Transverse colon (tissue), 4 donors: Measurements from ENCODE around the gene NTRK3. TPM values are rescaled to one million over a fixed set of nuclear protein-coding genes. Genes with fewer than 3 reads are reported as not detected.
A peak's percentile ranks its signal among the peaks of the same experiment; 100 is the strongest.

Source experiments
- DNase-seq: peaks from one replicate; pipeline ENCODE4 v3.0.0-alpha.2; 2019
- H3K27ac ChIP-seq, 4 donors: fragments of 200-600 bp; sonication (generic); 2 replicates each; pipeline ENCODE4 v1.5.1; 2016 to 2018; ENCODE audit warnings: inconsistent platforms in 4 of 4
- H3K27me3 ChIP-seq: fragments of 200-600 bp; sonication (generic); 2 replicates; pipeline ENCODE4 v1.5.1; 2017; ENCODE audit warnings: inconsistent platforms
- H3K36me3 ChIP-seq, 4 donors: fragments of 200-600 bp; sonication (generic); 2 replicates each; pipeline ENCODE4 v1.5.1; 2017 to 2019; ENCODE audit warnings: inconsistent platforms in 4 of 4
- H3K4me1 ChIP-seq, 4 donors: fragments of 200-600 bp; sonication (generic); 2 replicates each; pipeline ENCODE4 v1.5.1; 2017 to 2020; ENCODE audit warnings: inconsistent platforms in 4 of 4
- H3K4me3 ChIP-seq, 4 donors: fragments of 200-600 bp; sonication (generic); 1 replicate in 1 of 4; 2 replicates in 3 of 4; pipeline versions ENCODE4 v1.5.1 to v1.6.1; 2017 to 2019; ENCODE audit warnings: inconsistent platforms in 4 of 4
- H3K9me3 ChIP-seq, 2 donors: fragments of 200-600 bp; sonication (generic); 2 replicates each; pipeline ENCODE4 v1.5.1; 2017 to 2019; ENCODE audit warnings: inconsistent platforms in 2 of 2
- EP300 ChIP-seq: sonication (generic); formaldehyde crosslinking; IDR thresholded peaks from one replicate; pipeline ENCODE4 v1.6.1; 2017; ENCODE audit warnings: antibody characterized with exemption, low read depth
- POLR2A ChIP-seq: fragments of 450-650 bp; IDR thresholded peaks from one replicate; pipeline ENCODE4 v1.6.1; 2016; ENCODE audit warnings: antibody characterized with exemption, mild to moderate bottlenecking, moderate library complexity
- POLR2AphosphoS5 ChIP-seq, 3 donors: sonication (generic); formaldehyde crosslinking; IDR thresholded peaks; one replicate each; pipeline ENCODE4 v1.6.1; 2016; ENCODE audit warnings: antibody characterized with exemption in 3 of 3
- WGBS, 2 donors: methylation state at CpG; one replicate each; pipeline ENCODE4 v1.1.5; 2018; ENCODE audit warnings: low coverage in 1 of 2; 5-methylcytosine and 5-hydroxymethylcytosine counted together
- in situ Hi-C, 4 donors: fragments of 200-750 bp; cut with MboI; loops; one replicate each; pipeline versions ENCODE4 v1.15.0 to v1.15.1; 2017; ENCODE audit warnings: low sequenced_read_pairs in 3 of 4, low pct_ligation_motif_present in 1 of 4, low pct_unique_long_range_greater_than_20kb in 1 of 4
- intact Hi-C: fragments of 100-400 bp; cut with DNase I; formaldehyde crosslinking; loops from one replicate; pipeline ENCODE4 v1.15.1; 2023; ENCODE audit warnings: low total_unique reads
- total RNA-seq, 4 donors: library from RNA; depleted of rRNA; stranded (reverse); fragments of >200 nt; gene quantifications; one replicate each; pipeline ENCODE4 v1.1.0, GENCODE V29; 2016
- TF ChIP-seq, protein P1 (sequence below), 5 experiments: fragments of 200-600 bp in 3 of 5; fragments of 450-650 bp in 2 of 5; sonication (generic) in 3 of 5; IDR thresholded peaks; 1 replicate in 2 of 5; 2 replicates in 3 of 5; pipeline ENCODE4 v1.5.1; 2016 to 2017; ENCODE audit warnings: antibody characterized with exemption in 5 of 5, inconsistent platforms in 3 of 5, mild to moderate bottlenecking in 2 of 5, moderate library complexity in 1 of 5

NTRK3 gene
- total RNA-seq, 4 donors from 2014 or later: 1.1 to 2.8 (median 2.4) TPM

DNA sequence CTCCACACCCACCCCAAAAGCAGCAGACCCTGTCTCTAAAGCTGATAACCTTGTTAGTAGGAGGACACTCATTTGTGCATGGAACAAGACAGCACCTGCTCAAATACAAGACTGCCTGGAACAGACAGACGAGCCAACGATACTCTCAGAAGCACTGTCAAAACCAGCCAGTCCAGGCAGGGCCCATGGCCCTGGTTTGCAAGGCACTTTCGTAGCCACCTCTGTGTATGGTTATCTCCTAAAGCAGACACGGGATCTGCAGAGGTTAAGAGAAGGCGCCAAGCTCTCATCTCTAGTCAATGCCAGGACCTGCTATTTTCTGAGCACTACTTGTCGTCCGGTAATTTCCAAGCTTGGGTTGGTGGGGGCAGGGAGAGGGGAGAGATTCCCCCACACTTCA is 10.5 kb downstream of the NTRK3 start:
- WGBS, 2 donors: 80% methylated on average over 7 of the region's 7 CpGs; no CpG with 5 or more reads in 1 of the 2 donors
- Histone ChIP-seq H3K27me3 (peaks cover 15% of the 10 kb centered on the region), H3K4me1 (peaks cover 0 to 8% (median 1%) of the 10 kb centered on the region in 4 donors), H3K9me3 (no peaks in the 10 kb centered on the region), H3K4me3 (no peak overlapping the region), H3K27ac (no peak overlapping the region), H3K36me3 (no peaks in the 10 kb centered on the region)
- in situ Hi-C loops (no loop called here), intact Hi-C loops (no loop called here)
- TF ChIP-seq POLR2AphosphoS5 (IDR thresholded peaks at IDR 0.05) (no peak), POLR2A (no peak), EP300 (no peak)
- TF ChIP-seq, protein P1, sequence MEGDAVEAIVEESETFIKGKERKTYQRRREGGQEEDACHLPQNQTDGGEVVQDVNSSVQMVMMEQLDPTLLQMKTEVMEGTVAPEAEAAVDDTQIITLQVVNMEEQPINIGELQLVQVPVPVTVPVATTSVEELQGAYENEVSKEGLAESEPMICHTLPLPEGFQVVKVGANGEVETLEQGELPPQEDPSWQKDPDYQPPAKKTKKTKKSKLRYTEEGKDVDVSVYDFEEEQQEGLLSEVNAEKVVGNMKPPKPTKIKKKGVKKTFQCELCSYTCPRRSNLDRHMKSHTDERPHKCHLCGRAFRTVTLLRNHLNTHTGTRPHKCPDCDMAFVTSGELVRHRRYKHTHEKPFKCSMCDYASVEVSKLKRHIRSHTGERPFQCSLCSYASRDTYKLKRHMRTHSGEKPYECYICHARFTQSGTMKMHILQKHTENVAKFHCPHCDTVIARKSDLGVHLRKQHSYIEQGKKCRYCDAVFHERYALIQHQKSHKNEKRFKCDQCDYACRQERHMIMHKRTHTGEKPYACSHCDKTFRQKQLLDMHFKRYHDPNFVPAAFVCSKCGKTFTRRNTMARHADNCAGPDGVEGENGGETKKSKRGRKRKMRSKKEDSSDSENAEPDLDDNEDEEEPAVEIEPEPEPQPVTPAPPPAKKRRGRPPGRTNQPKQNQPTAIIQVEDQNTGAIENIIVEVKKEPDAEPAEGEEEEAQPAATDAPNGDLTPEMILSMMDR (IDR thresholded peaks at IDR 0.05): no peak
- DNase-seq: no peak

DNA sequence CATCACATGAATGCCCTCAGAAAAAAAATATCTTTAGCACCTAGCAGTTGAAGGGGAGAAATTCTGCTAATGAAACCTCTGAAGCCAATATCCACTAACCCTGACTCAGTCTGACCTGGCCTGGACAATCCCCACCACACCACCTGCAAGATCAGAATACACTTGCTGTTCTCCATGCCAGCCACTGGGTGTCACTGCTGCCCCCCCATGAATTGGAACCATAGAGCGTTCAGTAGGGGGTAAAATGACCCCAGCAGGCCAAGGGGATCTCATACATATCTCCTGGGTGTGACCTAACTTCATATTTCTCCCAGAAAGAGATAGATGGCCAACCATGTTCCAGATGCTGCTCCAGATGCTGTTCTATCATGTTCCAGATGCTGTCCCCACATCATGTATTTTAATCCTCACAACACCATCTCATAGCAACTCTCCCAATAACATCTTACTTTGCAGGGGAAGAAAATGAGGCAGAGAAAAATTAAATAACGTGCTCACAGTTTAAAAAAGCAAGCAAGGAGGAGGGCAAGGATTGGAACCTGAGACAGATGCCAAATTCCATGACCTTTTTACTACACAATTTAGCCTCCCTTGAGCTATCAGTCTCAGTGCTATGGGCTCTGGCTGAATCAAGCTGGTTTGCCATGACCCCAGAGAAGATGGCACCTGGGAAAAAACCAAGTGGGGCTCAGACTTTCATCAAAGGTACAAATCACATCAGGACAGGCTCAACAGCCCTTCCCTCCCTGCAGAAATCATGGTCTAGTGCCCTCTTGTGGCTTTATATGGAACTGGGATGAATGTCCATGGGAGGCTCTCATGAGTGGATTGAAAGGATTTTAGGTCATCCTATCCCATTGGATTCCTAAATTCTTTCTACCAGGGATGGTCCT is 12.4 kb downstream of the NTRK3 start:
- in situ Hi-C loops (no loop called here), intact Hi-C loops (no loop called here)
- no peak for DNase-seq
- Histone ChIP-seq H3K9me3 (no peaks in the 10 kb centered on the region), H3K4me3 (no peak overlapping the region), H3K36me3 (no peaks in the 10 kb centered on the region), H3K4me1 (peaks cover 0 to 8% (median 1%) of the 10 kb centered on the region in 4 donors), H3K27me3 (peaks cover 4% of the 10 kb centered on the region), H3K27ac (no peak overlapping the region)
- no peak for TF ChIP-seq POLR2A
- TF ChIP-seq, protein P1 (IDR thresholded peaks at IDR 0.05): peak; percentile 15 to 44 (median 36)
- WGBS, 2 donors: 37 to 38% methylated on average over 1 to 2 of the region's 2 CpGs

DNA sequence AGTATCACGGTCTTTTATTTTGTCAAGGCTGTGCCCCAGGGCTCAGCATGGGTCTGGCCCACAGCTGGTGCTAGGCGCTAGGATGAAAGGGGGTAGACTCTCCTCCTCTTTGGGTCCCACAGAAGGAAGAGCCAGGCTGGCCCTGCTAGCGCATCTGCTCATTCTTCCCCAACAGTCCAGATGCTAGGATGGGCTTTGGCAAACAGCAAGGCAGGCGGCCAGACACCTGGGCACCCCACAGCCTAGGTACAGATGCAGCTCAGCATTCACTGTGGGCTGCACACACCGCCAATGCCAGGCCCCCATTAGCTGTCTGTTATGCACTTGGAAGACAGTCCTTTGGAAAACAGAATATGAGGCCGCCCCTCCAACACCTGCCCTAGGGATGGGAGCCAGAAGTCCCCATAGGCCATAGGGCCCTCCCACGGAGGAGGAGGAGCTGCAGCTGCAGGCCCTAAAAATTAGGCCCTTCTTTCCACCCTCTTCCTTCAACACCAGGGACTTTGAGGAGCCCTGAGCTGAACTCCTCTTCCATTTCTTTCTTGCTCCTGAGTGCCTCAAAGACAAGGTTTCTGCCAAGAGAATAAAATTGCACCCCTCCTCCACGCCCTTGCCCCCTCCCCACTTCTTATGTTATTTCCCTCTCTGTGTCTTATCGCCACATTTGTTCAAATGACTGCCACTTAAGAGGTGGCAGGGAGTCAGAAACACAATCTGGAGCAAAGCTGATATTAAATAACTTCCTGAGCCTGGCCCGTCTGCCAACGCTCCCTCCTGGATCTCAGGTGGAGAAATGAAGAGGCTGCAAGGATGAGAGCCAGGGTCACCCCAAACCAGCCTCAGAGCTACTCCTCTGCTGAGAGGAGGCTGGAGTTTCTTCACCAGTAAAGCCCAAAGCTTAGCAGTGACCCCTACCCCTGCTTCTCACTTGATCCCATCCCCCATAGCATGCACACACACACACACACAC is 13.7 kb downstream of the NTRK3 start:
- H3K4me3 ChIP-seq: no peak overlapping the region
- no peak for TF ChIP-seq POLR2AphosphoS5 (IDR thresholded peaks at IDR 0.05)
- TF ChIP-seq POLR2A: no peak
- TF ChIP-seq, protein P1 (IDR thresholded peaks at IDR 0.05): no peak
- TF ChIP-seq EP300: no peak

DNA sequence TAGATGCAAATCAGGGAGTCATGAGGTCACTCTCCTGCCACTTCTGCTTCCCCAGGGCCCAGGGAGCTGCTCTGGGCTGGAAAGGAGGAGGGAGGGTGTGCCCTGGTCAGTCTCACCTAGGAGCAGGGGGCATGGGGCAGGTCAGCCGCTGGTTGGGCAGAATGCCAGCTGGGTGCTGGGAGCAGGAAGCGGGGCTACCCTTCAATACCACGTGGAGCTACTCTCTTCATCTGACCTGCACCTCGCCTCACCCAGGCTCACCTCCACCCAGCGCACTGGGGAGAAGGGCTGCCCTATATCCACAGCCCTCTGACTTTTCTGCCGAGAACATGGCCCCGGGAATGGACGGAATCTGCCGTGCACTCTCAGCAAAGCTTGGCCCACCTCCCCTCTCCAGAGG is 15.1 kb downstream of the NTRK3 start:
- WGBS, 2 donors: 74% methylated on average over 9 of the region's 9 CpGs; no CpG with 5 or more reads in 1 of the 2 donors
- in situ Hi-C loops: no loop called here
- TF ChIP-seq, protein P1 (IDR thresholded peaks at IDR 0.05): no peak
- TF ChIP-seq POLR2A (no peak), EP300 (no peak), POLR2AphosphoS5 (IDR thresholded peaks at IDR 0.05) (no peak)
- intact Hi-C loops: no loop called here
- DNase-seq: no peak
- no peaks in the 10 kb centered on the region for H3K36me3 ChIP-seq
- H3K9me3 ChIP-seq: no peaks in the 10 kb centered on the region
- no peak overlapping the region for H3K4me3 ChIP-seq
- no peaks in the 10 kb centered on the region for H3K27me3 ChIP-seq
- H3K4me1 ChIP-seq: no peaks in the 10 kb centered on the region
- no peak overlapping the region for H3K27ac ChIP-seq

More for the DNA sequence above, 13.7 kb downstream of the NTRK3 start:
- Histone ChIP-seq H3K36me3 (no peaks in the 10 kb centered on the region), H3K9me3 (no peaks in the 10 kb centered on the region), H3K27ac (no peak overlapping the region), H3K27me3 (no peaks in the 10 kb centered on the region), H3K4me1 (peaks cover 0 to 8% (median 1%) of the 10 kb centered on the region in 4 donors)
- WGBS, 2 donors: 57 to 74% methylated on average over 2 to 11 of the region's 11 CpGs
- intact Hi-C loops: no loop called here
- in situ Hi-C loops: no loop called here
- DNase-seq: no peak
